Stomach (tissue), 9 donors: ENCODE results near the gene COL23A1. TPM values are rescaled to one million over a fixed set of nuclear protein-coding genes. Genes with fewer than 3 reads are reported as not detected.

ENCODE experiments used
- DNase-seq, 2 donors: peaks; one replicate each; pipeline versions ENCODE4 v3.0.0 to v3.0.0-alpha.2; 2013 to 2019
- H3K27ac ChIP-seq, 5 donors: fragments of 200-600 bp in 4 of 5; sonication (generic) in 4 of 5; one replicate each; pipeline ENCODE4 v1.5.1; 2013 to 2019; ENCODE audit warnings: mild to moderate bottlenecking in 1 of 5, moderate library complexity in 1 of 5
- H3K27me3 ChIP-seq, 3 donors: fragments of 200-600 bp; sonication (generic); one replicate each; pipeline ENCODE4 v1.5.1; 2017 to 2019; ENCODE audit warnings: mixed run types in 1 of 3
- H3K36me3 ChIP-seq, 4 donors: fragments of 200-600 bp; sonication (generic); 1 replicate in 3 of 4; 2 replicates in 1 of 4; pipeline ENCODE4 v1.5.1; 2016 to 2019
- H3K4me1 ChIP-seq, 4 donors: fragments of 200-600 bp; sonication (generic); one replicate each; pipeline ENCODE4 v1.5.1; 2016 to 2019
- H3K4me3 ChIP-seq, 4 donors: fragments of 200-600 bp; sonication (generic) in 3 of 4; one replicate each; pipeline ENCODE4 v1.5.1; 2016 to 2019; ENCODE audit warnings: mild to moderate bottlenecking in 1 of 4
- H3K9me3 ChIP-seq, 4 donors: fragments of 200-600 bp; sonication (generic); one replicate each; pipeline ENCODE4 v1.5.1; 2016 to 2019
- EP300 ChIP-seq: sonication (generic); formaldehyde crosslinking; IDR thresholded peaks from one replicate; pipeline ENCODE4 v1.6.1; 2017; ENCODE audit warnings: antibody characterized with exemption
- POLR2A ChIP-seq, 4 donors: fragments of 450-650 bp; IDR thresholded peaks; one replicate each; pipeline ENCODE4 v1.6.1; 2016; ENCODE audit warnings: antibody characterized with exemption in 4 of 4, control low read depth in 2 of 4, mild to moderate bottlenecking in 1 of 4, moderate library complexity in 1 of 4
- POLR2AphosphoS5 ChIP-seq, 3 donors: sonication (generic); formaldehyde crosslinking; IDR thresholded peaks; one replicate each; pipeline ENCODE4 v1.6.1; 2016; ENCODE audit warnings: antibody characterized with exemption in 3 of 3
- WGBS, 5 donors: extraction: QIAGEN DNeasy Blood & Tissue Kit in 3 of 5; methylation state at CpG; one replicate each; pipeline versions ENCODE4 v1.1.5 to v1.1.7; 2013 to 2018; 5-methylcytosine and 5-hydroxymethylcytosine counted together
- intact Hi-C: fragments of 100-400 bp; cut with DNase I; formaldehyde crosslinking; loops from one replicate; pipeline ENCODE4 v1.15.1; 2023; ENCODE audit warnings: low total_unique reads
- polyA plus RNA-seq, 3 donors: library from polyadenylated mRNA; stranded (reverse); fragments of 200-250 nt; gene quantifications; one replicate each; pipeline ENCODE4 v1.2.3, GENCODE V29; 2013
- total RNA-seq, 5 donors: library from RNA; depleted of rRNA; stranded (reverse); fragments of >200 nt; gene quantifications; one replicate each; pipeline versions ENCODE4 v1.1.0 to v1.2.3, GENCODE V29; 2014 to 2016
- TF ChIP-seq, protein P1 (sequence below), 7 experiments: fragments of 450-650 bp in 4 of 7; fragments of 200-600 bp in 3 of 7; sonication (generic) in 3 of 7; IDR thresholded peaks; one replicate each; pipeline ENCODE4 v1.5.1; 2016 to 2019; ENCODE audit warnings: antibody characterized with exemption in 7 of 7, control low read depth in 2 of 7, mild to moderate bottlenecking in 1 of 7
- donor health status: healthy with polysubstance abuse.
- donor health status: Bipolar disorder and iron deficiency.
- donor health status: healthy.

Gene COL23A1
- total and polyA plus RNA-seq, 8 donors, result under 0.01 to 7.0 (median 1.4) TPM

- H3K36me3 ChIP-seq, result no peaks in the 10 kb centered on the region
- TF ChIP-seq POLR2AphosphoS5 (IDR thresholded peaks at IDR 0.05) (no peak), POLR2A (IDR thresholded peaks at IDR 0.05) (no peak), EP300 (no peak)
- TF ChIP-seq, protein P1, sequence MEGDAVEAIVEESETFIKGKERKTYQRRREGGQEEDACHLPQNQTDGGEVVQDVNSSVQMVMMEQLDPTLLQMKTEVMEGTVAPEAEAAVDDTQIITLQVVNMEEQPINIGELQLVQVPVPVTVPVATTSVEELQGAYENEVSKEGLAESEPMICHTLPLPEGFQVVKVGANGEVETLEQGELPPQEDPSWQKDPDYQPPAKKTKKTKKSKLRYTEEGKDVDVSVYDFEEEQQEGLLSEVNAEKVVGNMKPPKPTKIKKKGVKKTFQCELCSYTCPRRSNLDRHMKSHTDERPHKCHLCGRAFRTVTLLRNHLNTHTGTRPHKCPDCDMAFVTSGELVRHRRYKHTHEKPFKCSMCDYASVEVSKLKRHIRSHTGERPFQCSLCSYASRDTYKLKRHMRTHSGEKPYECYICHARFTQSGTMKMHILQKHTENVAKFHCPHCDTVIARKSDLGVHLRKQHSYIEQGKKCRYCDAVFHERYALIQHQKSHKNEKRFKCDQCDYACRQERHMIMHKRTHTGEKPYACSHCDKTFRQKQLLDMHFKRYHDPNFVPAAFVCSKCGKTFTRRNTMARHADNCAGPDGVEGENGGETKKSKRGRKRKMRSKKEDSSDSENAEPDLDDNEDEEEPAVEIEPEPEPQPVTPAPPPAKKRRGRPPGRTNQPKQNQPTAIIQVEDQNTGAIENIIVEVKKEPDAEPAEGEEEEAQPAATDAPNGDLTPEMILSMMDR (IDR thresholded peaks at IDR 0.05), result no peak
- H3K27me3 ChIP-seq, result peaks cover 0 to 22% (median 0%) of the 10 kb centered on the region in 3 donors
- no peak overlapping the region for H3K4me3 ChIP-seq
- no peak overlapping the region for H3K27ac ChIP-seq
- intact Hi-C loops, result no loop called here
- peaks cover 0 to 17% (median 3%) of the 10 kb centered on the region in 4 donors for H3K4me1 ChIP-seq
- DNase-seq, result no peak
- no peaks in the 10 kb centered on the region for H3K9me3 ChIP-seq
- WGBS, 5 donors, result 88 to 96% (median 92%) methylated on average over 7 of the region's 7 CpGs
These were observed 171.7 kb downstream of the COL23A1 start for GRCh38 chr5:178418471-178419010.

- Histone ChIP-seq H3K4me1 (peaks cover 0 to 17% (median 3%) of the 10 kb centered on the region in 4 donors), H3K4me3 (no peak overlapping the region), H3K27me3 (peaks cover 0 to 22% (median 0%) of the 10 kb centered on the region in 3 donors), H3K27ac (no peak overlapping the region), H3K9me3 (no peaks in the 10 kb centered on the region), H3K36me3 (no peaks in the 10 kb centered on the region)
- WGBS, 5 donors, result 94 to 96% (median 95%) methylated on average over 2 of the region's 2 CpGs
- no peak for DNase-seq
- intact Hi-C loops, result no loop called here
- TF ChIP-seq POLR2AphosphoS5 (IDR thresholded peaks at IDR 0.05), result no peak
- TF ChIP-seq POLR2A (IDR thresholded peaks at IDR 0.05), result no peak
- TF ChIP-seq, protein P1 (IDR thresholded peaks at IDR 0.05), result no peak
- no peak for TF ChIP-seq EP300
These were observed 172.2 kb downstream of the COL23A1 start for GRCh38 chr5:178418031-178418430.

DNA sequence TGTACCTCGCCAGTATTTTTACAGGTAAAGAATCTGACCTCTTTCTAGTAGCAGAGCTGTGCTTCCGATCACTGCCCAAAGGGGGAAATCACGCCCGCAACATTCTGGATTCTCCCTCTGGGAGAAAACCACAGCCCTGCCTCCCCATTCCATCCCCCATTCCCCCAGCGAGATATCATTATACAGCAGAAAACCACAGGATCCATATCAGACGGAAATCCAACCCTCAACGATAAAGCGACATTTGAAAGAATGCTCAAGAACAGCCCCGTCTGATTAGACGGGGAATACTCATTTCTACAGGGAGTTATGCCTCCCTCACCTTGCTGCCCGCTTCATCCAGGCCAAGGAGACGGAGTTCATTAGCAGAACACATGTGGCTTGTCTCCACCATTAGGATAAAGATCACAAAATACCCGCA, 172.8 kb downstream of the COL23A1 start:
- Histone ChIP-seq H3K27ac (no peak overlapping the region), H3K4me1 (peaks cover 0 to 17% (median 3%) of the 10 kb centered on the region in 4 donors), H3K36me3 (no peaks in the 10 kb centered on the region), H3K4me3 (no peak overlapping the region), H3K9me3 (no peaks in the 10 kb centered on the region), H3K27me3 (peaks cover 0 to 22% (median 0%) of the 10 kb centered on the region in 3 donors)
- peak in 1 of 2 donors; percentile 44 for DNase-seq
- intact Hi-C loops, result no loop called here
- TF ChIP-seq POLR2A (IDR thresholded peaks at IDR 0.05), result no peak
- TF ChIP-seq EP300, result no peak
- TF ChIP-seq POLR2AphosphoS5 (IDR thresholded peaks at IDR 0.05), result no peak
- TF ChIP-seq, protein P1 (IDR thresholded peaks at IDR 0.05), result no peak
- WGBS, 5 donors, result 24 to 52% (median 34%) methylated on average over 13 of the region's 13 CpGs

- 46 to 64% (median 55%) methylated on average over 6 of the region's 6 CpGs for WGBS, 5 donors
- intact Hi-C loops, result no loop called here
- Histone ChIP-seq H3K9me3 (no peaks in the 10 kb centered on the region), H3K27me3 (peaks cover 0 to 22% (median 0%) of the 10 kb centered on the region in 3 donors), H3K36me3 (no peaks in the 10 kb centered on the region), H3K4me3 (no peak overlapping the region), H3K4me1 (peaks cover 0 to 17% (median 3%) of the 10 kb centered on the region in 4 donors), H3K27ac (no peak overlapping the region)
- no peak for DNase-seq
- no peak for TF ChIP-seq POLR2AphosphoS5 (IDR thresholded peaks at IDR 0.05)
- TF ChIP-seq, protein P1 (IDR thresholded peaks at IDR 0.05), result no peak
- no peak for TF ChIP-seq POLR2A (IDR thresholded peaks at IDR 0.05)
- no peak for TF ChIP-seq EP300
These were observed 173.3 kb downstream of the COL23A1 start for GRCh38 chr5:178416919-178417318.
